CD4-positive, CD25-positive, alpha-beta regulatory T cell (primary cell): ENCODE results near the gene THOP1. TPM values are rescaled to one million over a fixed set of nuclear protein-coding genes. Genes with fewer than 3 reads are reported as not detected.

Source experiments
- ATAC-seq, 2 donors: fragments of 150-1000 bp; cut with Tn5 transposase; one replicate each; pipeline ENCODE4 v1.10.0; 2021; ENCODE audit warnings: low read depth in 2 of 2, moderate number of reproducible peaks in 2 of 2, moderate library complexity in 1 of 2
- DNase-seq, 3 donors: peaks; one replicate each; pipeline versions ENCODE4 v3.0.0 to v3.0.0-alpha.2; 2012 to 2022; ENCODE audit warnings: mixed read lengths in 1 of 3
- H3K27ac ChIP-seq: one replicate; pipeline ENCODE4 v1.7.0; 2013; ENCODE audit warnings: mild to moderate bottlenecking, low read length; ENCODE audit not compliant: insufficient read depth, poor library complexity, severe bottlenecking
- H3K27me3 ChIP-seq: one replicate; pipeline ENCODE4 v1.7.0; 2013; ENCODE audit warnings: low read length; ENCODE audit not compliant: control insufficient read depth, insufficient read depth
- H3K36me3 ChIP-seq: one replicate; pipeline ENCODE4 v1.7.0; 2013; ENCODE audit warnings: mild to moderate bottlenecking, low read length, moderate library complexity; ENCODE audit not compliant: control insufficient read depth, insufficient read depth
- H3K4me1 ChIP-seq: 2 replicates; pipeline ENCODE4 v1.7.0; 2013; ENCODE audit warnings: mild to moderate bottlenecking, low read length; ENCODE audit not compliant: insufficient read depth, control insufficient read depth, poor library complexity, severe bottlenecking
- H3K4me3 ChIP-seq: one replicate; pipeline ENCODE4 v1.7.0; 2013; ENCODE audit warnings: low read depth, mild to moderate bottlenecking, low read length, moderate library complexity
- H3K9me3 ChIP-seq, 2 experiments: 1 replicate in 1 of 2; 2 replicates in 1 of 2; pipeline ENCODE4 v1.7.0; 2013; ENCODE audit warnings: low read length in 2 of 2, mild to moderate bottlenecking in 1 of 2, moderate library complexity in 1 of 2; ENCODE audit not compliant: control insufficient read depth in 2 of 2
- H3K27ac Mint-ChIP-seq, 3 donors: one replicate each; pipeline ENCODE4 v1.8.0; 2020 to 2022; ENCODE audit warnings: mild to moderate bottlenecking in 3 of 3, mixed read lengths in 3 of 3, moderate library complexity in 2 of 3
- H3K27me3 Mint-ChIP-seq: one replicate; pipeline ENCODE4 v1.8.0; 2022; ENCODE audit warnings: mild to moderate bottlenecking, mixed read lengths
- H3K36me3 Mint-ChIP-seq: one replicate; pipeline ENCODE4 v1.8.0; 2020; ENCODE audit warnings: mixed read lengths
- H3K4me1 Mint-ChIP-seq, 4 donors: one replicate each; pipeline ENCODE4 v1.8.0; 2020 to 2022; ENCODE audit warnings: mixed read lengths in 4 of 4, mild to moderate bottlenecking in 1 of 4
- H3K4me3 Mint-ChIP-seq, 4 donors: one replicate each; pipeline ENCODE4 v1.8.0; 2020 to 2022; ENCODE audit warnings: mild to moderate bottlenecking in 4 of 4, mixed read lengths in 4 of 4, moderate library complexity in 3 of 4
- H3K9me3 Mint-ChIP-seq, 7 donors: one replicate each; pipeline ENCODE4 v1.8.0; 2020 to 2022; ENCODE audit warnings: mixed read lengths in 7 of 7, mild to moderate bottlenecking in 3 of 7, moderate library complexity in 2 of 7
- polyA plus RNA-seq, 4 donors: library from polyadenylated mRNA; unstranded; fragments of 300-500 nt; fragmentation: Illumina TruSeq; gene quantifications; one replicate each; pipeline ENCODE4 v1.2.3, GENCODE V29; 2021
- total RNA-seq: library from RNA; stranded (reverse); gene quantifications from one replicate; pipeline ENCODE4 v1.2.3, GENCODE V29; 2022

Gene THOP1
- total and polyA plus RNA-seq, 5 donors from 2014 or later = 20.0 to 28.0 (median 25.9) TPM

GRCh38 chr19:2771786-2772674 lies 13.3 kb upstream of the THOP1 start:
- Mint-ChIP-seq H3K27ac (peak overlapping the region in 1 of 3 donors; percentile 42), H3K36me3 (peaks cover 10% of the 10 kb centered on the region), H3K4me3 (peak overlapping the region in 1 of 4 donors; percentile 28), H3K4me1 (peaks cover 5 to 33% (median 20%) of the 10 kb centered on the region in 4 donors), H3K9me3 (peaks cover 0 to 1% (median 0%) of the 10 kb centered on the region in 7 donors), H3K27me3 (no peaks in the 10 kb centered on the region)
- H3K27ac ChIP-seq = no peak overlapping the region
- H3K9me3 ChIP-seq = no peaks in the 10 kb centered on the region
- peaks cover 16% of the 10 kb centered on the region for H3K4me1 ChIP-seq
- H3K36me3 ChIP-seq = peaks cover 5% of the 10 kb centered on the region
- H3K27me3 ChIP-seq = no peaks in the 10 kb centered on the region
- no peak for ATAC-seq
- no peak for DNase-seq
- no peak overlapping the region for H3K4me3 ChIP-seq

- peaks cover 10% of the 10 kb centered on the region for H3K36me3 Mint-ChIP-seq
- H3K27ac ChIP-seq = no peak overlapping the region
- H3K27ac Mint-ChIP-seq = peak overlapping the region; percentile 64 to 91 (median 82)
Measured at GRCh38 chr19:2774083-2774679, 11.1 kb upstream of the THOP1 start.

GRCh38 chr19:2774953-2775555 lies 10.2 kb upstream of the THOP1 start:
- Histone ChIP-seq H3K36me3 (peaks cover 3% of the 10 kb centered on the region), H3K4me3 (no peak overlapping the region), H3K9me3 (no peaks in the 10 kb centered on the region), H3K27me3 (no peaks in the 10 kb centered on the region), H3K4me1 (peaks cover 16% of the 10 kb centered on the region), H3K27ac (peak overlapping the region; percentile 77)
- ATAC-seq (no peak), DNase-seq (no peak)
- peak overlapping the region; percentile 55 to 93 (median 84) for H3K4me3 Mint-ChIP-seq
- H3K27ac Mint-ChIP-seq = peak overlapping the region; percentile 91 to 98 (median 97)
- H3K4me1 Mint-ChIP-seq = peaks cover 5 to 36% (median 23%) of the 10 kb centered on the region in 4 donors
- peaks cover 0 to 1% (median 0%) of the 10 kb centered on the region in 7 donors for H3K9me3 Mint-ChIP-seq
- H3K27me3 Mint-ChIP-seq = no peaks in the 10 kb centered on the region
- H3K36me3 Mint-ChIP-seq = peaks cover 10% of the 10 kb centered on the region

More at GRCh38 chr19:2774083-2774679, 11.1 kb upstream of the THOP1 start:
- no peak for ATAC-seq
- no peak for DNase-seq
- H3K4me3 ChIP-seq = no peak overlapping the region
- H3K9me3 ChIP-seq = no peaks in the 10 kb centered on the region
- peaks cover 16% of the 10 kb centered on the region for H3K4me1 ChIP-seq
- peaks cover 3% of the 10 kb centered on the region for H3K36me3 ChIP-seq
- H3K9me3 Mint-ChIP-seq = peaks cover 0 to 1% (median 0%) of the 10 kb centered on the region in 7 donors
- no peaks in the 10 kb centered on the region for H3K27me3 Mint-ChIP-seq
- no peaks in the 10 kb centered on the region for H3K27me3 ChIP-seq
- peaks cover 5 to 35% (median 23%) of the 10 kb centered on the region in 4 donors for H3K4me1 Mint-ChIP-seq
- H3K4me3 Mint-ChIP-seq = no peak overlapping the region

GRCh38 chr19:2775556-2776430 lies 9.5 kb upstream of the THOP1 start:
- Histone ChIP-seq H3K9me3 (no peaks in the 10 kb centered on the region), H3K27ac (peak overlapping the region; percentile 77), H3K4me1 (peaks cover 16% of the 10 kb centered on the region), H3K27me3 (no peaks in the 10 kb centered on the region), H3K36me3 (peaks cover 3% of the 10 kb centered on the region), H3K4me3 (peak overlapping the region; percentile 55)
- Mint-ChIP-seq H3K27me3 (no peaks in the 10 kb centered on the region), H3K4me3 (peak overlapping the region; percentile 55 to 93 (median 84)), H3K4me1 (peaks cover 5 to 42% (median 26%) of the 10 kb centered on the region in 4 donors), H3K27ac (peak overlapping the region; percentile 91 to 98 (median 97)), H3K36me3 (peaks cover 10% of the 10 kb centered on the region), H3K9me3 (peaks cover 0 to 2% (median 0%) of the 10 kb centered on the region in 7 donors)
- peak; percentile 57 to 69 for ATAC-seq
- DNase-seq = peak; percentile 48 to 86 (median 60)

GRCh38 chr19:2777952-2778683 lies 7.2 kb upstream of the THOP1 start:
- H3K9me3 ChIP-seq = no peaks in the 10 kb centered on the region
- Mint-ChIP-seq H3K4me3 (peak overlapping the region in 1 of 4 donors; percentile 52), H3K9me3 (peaks cover 0 to 2% (median 0%) of the 10 kb centered on the region in 7 donors), H3K27ac (peak overlapping the region in 1 of 3 donors; percentile 29), H3K27me3 (peaks cover 4% of the 10 kb centered on the region), H3K36me3 (peaks cover 6% of the 10 kb centered on the region), H3K4me1 (peaks cover 5 to 55% (median 39%) of the 10 kb centered on the region in 4 donors)
- no peak overlapping the region for H3K4me3 ChIP-seq
- ATAC-seq (no peak), DNase-seq (no peak)
- no peak overlapping the region for H3K27ac ChIP-seq
- H3K4me1 ChIP-seq = peaks cover 35% of the 10 kb centered on the region
- H3K27me3 ChIP-seq = no peaks in the 10 kb centered on the region
- peaks cover 3% of the 10 kb centered on the region for H3K36me3 ChIP-seq

DNA sequence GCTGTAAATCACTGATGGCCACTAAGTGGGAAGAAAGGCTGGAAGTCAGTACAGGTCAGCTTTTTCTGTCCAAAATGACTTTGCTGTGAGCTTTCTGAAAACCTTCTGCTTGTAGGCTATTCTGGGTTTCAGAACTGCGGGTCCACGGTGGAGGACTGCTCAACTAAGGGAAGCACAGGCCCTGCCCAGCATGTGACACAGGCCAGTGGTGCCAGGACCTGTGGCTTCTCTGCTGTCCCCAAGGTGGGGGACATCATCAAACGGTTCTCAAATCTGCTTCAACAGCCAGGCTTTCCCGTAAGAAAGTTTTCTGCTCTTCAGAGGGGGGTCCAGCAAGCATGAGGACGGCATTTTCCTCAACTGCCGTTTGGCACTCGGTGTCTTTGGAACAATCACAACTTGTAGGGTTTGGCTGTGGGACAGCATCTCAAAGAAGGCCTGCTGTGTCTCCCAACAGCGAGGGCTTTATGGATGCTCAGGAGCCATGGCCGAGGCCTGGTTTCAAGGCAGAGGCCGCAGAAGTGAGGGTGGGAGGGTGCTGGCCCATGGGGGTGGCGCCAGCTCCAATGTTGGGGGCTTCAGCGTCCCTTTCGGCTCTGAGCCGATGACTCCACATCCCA lies 6.1 kb upstream of the THOP1 start:
- Histone ChIP-seq H3K27me3 (no peaks in the 10 kb centered on the region), H3K4me3 (no peak overlapping the region), H3K9me3 (no peaks in the 10 kb centered on the region), H3K4me1 (peaks cover 44% of the 10 kb centered on the region), H3K36me3 (peaks cover 3% of the 10 kb centered on the region), H3K27ac (no peak overlapping the region)
- no peak for ATAC-seq
- H3K27ac Mint-ChIP-seq = no peak overlapping the region
- peak overlapping the region in 2 of 4 donors; percentile 35 to 91 for H3K4me3 Mint-ChIP-seq
- peaks cover 6% of the 10 kb centered on the region for H3K36me3 Mint-ChIP-seq
- H3K9me3 Mint-ChIP-seq = peaks cover 0 to 2% (median 0%) of the 10 kb centered on the region in 7 donors
- peaks cover 4% of the 10 kb centered on the region for H3K27me3 Mint-ChIP-seq
- H3K4me1 Mint-ChIP-seq = peaks cover 9 to 62% (median 44%) of the 10 kb centered on the region in 4 donors
- no peak for DNase-seq
